IPS-15b (cell line): ENCODE data around the gene U2AF1L4.
A peak's percentile ranks its signal among the peaks of the same experiment; 100 is the strongest.

Experiments
- H3K27me3 ChIP-seq: one replicate; pipeline ENCODE4 v1.6.1; 2013; ENCODE audit warnings: low read length; ENCODE audit not compliant: control insufficient read depth, insufficient read depth
- H3K36me3 ChIP-seq: one replicate; pipeline ENCODE4 v1.6.1; 2013; ENCODE audit warnings: low read length; ENCODE audit not compliant: control insufficient read depth, insufficient read depth
- H3K4me1 ChIP-seq: one replicate; pipeline ENCODE4 v1.6.1; 2013; ENCODE audit warnings: mild to moderate bottlenecking, low read length; ENCODE audit not compliant: control insufficient read depth, insufficient read depth
- H3K4me3 ChIP-seq: one replicate; pipeline ENCODE4 v1.5.1; 2013; ENCODE audit warnings: low read depth, low read length
- H3K9ac ChIP-seq: one replicate; pipeline ENCODE4 v1.6.1; 2013; ENCODE audit warnings: low read depth, mild to moderate bottlenecking, low read length
- H3K9me3 ChIP-seq: one replicate; pipeline ENCODE4 v1.6.1; 2013; ENCODE audit warnings: mild to moderate bottlenecking, low read length; ENCODE audit not compliant: control insufficient read depth, insufficient read depth

U2AF1L4 gene

DNA sequence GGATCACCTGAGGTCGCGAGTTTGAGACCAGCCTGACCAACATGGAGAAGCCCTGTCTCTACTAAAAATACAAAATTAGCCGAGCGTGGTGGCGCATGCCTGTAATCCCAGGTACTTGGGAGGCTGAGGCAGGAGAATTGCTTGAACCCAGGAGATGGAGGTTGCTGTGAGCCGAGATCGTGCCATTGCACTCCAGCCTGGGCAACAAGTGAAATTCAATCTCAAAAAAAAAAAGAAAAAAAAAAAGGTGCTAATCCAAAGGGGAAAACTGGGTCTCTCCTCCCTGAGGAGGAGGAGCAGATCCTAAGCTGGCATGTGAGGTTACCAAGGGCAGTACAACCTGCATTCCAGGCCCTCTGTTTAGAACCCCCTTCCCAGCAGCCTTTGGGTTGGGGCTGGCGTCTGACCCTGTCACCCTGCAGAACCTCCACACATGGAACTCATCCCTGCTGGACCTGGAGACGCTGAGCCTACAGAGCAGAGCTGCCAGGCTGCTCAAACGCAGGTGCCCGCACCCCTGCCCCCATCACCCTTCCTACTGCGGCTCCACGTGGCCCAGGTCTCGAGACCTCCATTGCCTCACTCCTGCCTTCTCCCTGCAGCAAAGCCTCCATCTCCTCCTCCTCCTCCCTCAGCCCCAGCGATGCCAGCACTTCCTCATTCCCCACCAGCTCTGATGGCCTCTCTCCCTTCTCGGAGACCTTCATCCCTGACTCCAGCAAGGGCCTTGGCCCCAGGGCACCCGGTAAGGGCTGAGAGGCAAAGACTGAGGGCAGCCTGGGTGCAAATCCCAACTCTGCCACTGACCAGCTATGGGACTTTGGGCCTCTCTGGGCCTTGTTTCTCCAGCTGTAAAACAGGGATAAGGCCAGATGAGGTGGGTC is 19.5 kb upstream of the U2AF1L4 start:
- Histone ChIP-seq H3K4me1 (no peaks in the 10 kb centered on the region), H3K4me3 (no peak overlapping the region), H3K27me3 (no peaks in the 10 kb centered on the region), H3K36me3 (peaks cover 9% of the 10 kb centered on the region), H3K9ac (no peak overlapping the region), H3K9me3 (no peaks in the 10 kb centered on the region)

GRCh38 chr19:35760711-35761349 is 15.6 kb upstream of the U2AF1L4 start:
- H3K36me3 ChIP-seq: peaks cover 10% of the 10 kb centered on the region
- H3K9me3 ChIP-seq: no peaks in the 10 kb centered on the region
- peaks cover 2% of the 10 kb centered on the region for H3K4me1 ChIP-seq
- no peak overlapping the region for H3K9ac ChIP-seq
- H3K4me3 ChIP-seq: no peak overlapping the region
- peaks cover 9% of the 10 kb centered on the region for H3K27me3 ChIP-seq

DNA sequence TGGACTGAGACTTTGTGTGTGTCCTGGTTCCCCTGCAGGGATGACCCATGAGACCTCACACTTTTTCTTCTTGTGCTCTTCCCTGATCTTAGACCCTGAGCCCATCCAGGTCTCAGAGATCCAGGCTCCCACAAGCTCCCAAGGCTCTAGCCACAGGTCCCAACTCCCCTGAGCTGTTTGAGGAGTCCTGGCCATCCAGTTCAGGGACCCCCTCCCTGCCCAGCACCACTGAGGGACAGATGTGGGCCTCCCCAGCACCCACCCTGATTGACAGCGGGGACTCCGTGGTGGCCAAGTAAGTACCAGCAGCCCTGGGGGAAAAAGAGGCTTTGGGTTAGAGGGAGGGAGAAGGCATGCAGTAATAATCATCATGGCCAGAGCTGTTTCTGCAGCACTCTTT is 14.5 kb upstream of the U2AF1L4 start:
- H3K9ac ChIP-seq: no peak overlapping the region
- H3K9me3 ChIP-seq: no peaks in the 10 kb centered on the region
- peaks cover 10% of the 10 kb centered on the region for H3K36me3 ChIP-seq
- peaks cover 2% of the 10 kb centered on the region for H3K4me1 ChIP-seq
- H3K4me3 ChIP-seq: no peak overlapping the region
- peaks cover 13% of the 10 kb centered on the region for H3K27me3 ChIP-seq

DNA sequence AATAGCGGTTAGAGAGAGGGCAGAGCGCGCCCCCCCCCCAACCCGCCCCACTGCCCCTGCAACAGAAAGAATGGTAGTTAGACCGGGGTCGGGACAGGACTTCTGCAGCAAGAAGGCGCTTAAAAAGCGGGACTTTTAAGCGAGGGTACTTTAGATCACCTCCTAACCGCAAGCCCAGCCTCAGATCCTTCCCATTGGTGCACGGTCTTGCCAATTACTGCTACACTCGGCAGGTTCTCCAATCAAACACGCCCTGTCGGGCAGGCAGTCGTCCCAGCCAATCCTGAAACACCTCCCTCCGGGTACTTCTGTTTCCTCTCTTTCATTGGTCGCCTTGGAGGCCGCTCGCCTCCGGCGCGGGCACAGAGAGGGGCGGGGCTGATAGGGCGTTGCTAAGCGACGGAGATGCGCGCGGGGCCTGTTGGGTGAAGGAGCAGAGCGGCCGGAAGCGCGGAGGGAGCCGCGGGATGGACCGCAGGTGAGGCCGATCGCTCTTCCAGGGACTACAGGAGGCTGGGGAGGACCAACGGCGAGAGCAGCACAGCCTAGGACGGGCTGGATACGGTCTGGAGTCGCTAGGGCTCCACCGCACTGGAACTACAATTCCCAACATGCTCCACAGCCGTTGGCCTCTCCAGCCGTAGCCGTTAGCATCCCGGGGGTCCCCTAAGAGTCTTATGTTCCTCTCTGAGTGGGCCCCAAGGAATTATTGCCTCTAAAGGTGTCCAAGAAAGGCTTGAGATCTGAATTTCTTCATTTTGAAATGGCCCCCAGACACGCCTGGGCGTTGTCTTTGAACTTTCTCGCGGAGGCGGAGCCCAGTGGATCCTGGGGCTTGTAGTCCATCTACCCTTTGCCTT is 12.8 kb upstream of the U2AF1L4 start, which contains the start of gene PROSER3:
Gene PROSER3, plus strand, starts transcription at position 428 of the 860 bp plus-strand sequence. Its CDS starts 40 bp downstream, at position 468.
- Histone ChIP-seq H3K9me3 (no peaks in the 10 kb centered on the region), H3K4me1 (peaks cover 2% of the 10 kb centered on the region), H3K4me3 (peak within 1 kb of the TSS; percentile 100), H3K27me3 (peaks cover 13% of the 10 kb centered on the region), H3K9ac (peak within 1 kb of the TSS; percentile 90), H3K36me3 (peaks cover 10% of the 10 kb centered on the region)

DNA sequence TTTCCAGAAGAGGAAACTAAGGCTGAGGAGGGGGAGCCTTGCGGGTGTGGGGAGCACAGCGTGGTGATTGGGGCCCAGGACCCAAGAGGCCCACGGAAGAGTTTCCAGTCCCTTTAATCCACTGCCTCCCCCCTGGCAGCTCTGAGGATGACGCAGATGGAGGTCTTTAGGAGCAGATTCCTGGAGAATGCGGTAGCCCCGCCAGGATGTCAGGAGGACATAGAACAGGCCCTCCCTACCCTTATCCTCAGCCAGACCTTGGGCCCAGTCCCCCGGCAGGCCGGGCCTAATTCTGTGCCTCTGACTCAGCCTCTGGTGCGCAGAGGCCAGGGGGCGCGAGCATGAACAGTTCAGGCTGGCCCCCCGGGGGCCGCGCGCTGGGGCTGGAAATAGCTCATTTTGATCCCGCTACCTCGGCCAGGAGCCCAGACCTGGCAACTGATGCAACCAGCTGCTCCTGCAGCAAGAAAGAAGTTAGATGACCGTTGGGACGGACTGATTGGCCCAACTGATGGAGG is 12.1 kb upstream of the U2AF1L4 start:
- Histone ChIP-seq H3K4me1 (peaks cover 2% of the 10 kb centered on the region), H3K9me3 (no peaks in the 10 kb centered on the region), H3K36me3 (peaks cover 13% of the 10 kb centered on the region), H3K27me3 (peaks cover 13% of the 10 kb centered on the region), H3K9ac (no peak overlapping the region), H3K4me3 (peak overlapping the region; percentile 73)

- Histone ChIP-seq H3K9me3 (no peaks in the 10 kb centered on the region), H3K4me3 (peak within 1 kb of the TSS; percentile 73), H3K4me1 (peaks cover 2% of the 10 kb centered on the region), H3K9ac (peak within 1 kb of the TSS; percentile 37), H3K27me3 (peaks cover 13% of the 10 kb centered on the region), H3K36me3 (peaks cover 8% of the 10 kb centered on the region)
These were observed 11.4 kb upstream of the U2AF1L4 start, which contains the start of gene HSPB6 for GRCh38 chr19:35756377-35757230. TSS of gene HSPB6 (minus strand) at chr19:35757029. CDS start at chr19:35757008, 21 bp downstream.

- peak overlapping the region; percentile 37 for H3K9ac ChIP-seq
- H3K4me1 ChIP-seq: peaks cover 2% of the 10 kb centered on the region
- no peaks in the 10 kb centered on the region for H3K9me3 ChIP-seq
- peak overlapping the region; percentile 73 for H3K4me3 ChIP-seq
- H3K27me3 ChIP-seq: peaks cover 13% of the 10 kb centered on the region
- peaks cover 8% of the 10 kb centered on the region for H3K36me3 ChIP-seq
These were observed 10.5 kb upstream of the U2AF1L4 start for GRCh38 chr19:35755550-35756376.

DNA sequence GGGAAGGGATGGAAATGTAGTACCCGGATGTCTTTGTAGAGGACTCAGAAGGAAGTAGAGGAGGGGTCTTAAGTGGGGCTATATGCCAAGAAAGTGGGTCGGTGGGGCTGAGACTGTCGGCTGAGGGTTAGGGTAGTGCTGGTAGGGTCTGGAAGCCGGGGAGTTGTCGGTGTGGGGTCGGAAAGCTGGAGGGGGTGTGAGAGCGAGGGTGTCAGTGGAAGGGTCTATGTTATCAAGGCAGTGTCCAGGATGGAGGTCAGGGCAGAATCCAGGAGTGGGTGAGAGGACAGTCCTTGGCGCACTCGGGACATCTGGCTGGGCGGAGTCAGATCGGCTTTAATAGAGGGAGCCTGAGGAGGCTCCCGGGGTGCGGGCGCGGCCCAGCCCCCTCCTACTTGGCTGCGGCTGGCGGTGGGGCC is 9.9 kb upstream of the U2AF1L4 start:
- peak overlapping the region; percentile 73 for H3K4me3 ChIP-seq
- H3K9me3 ChIP-seq: no peaks in the 10 kb centered on the region
- H3K9ac ChIP-seq: no peak overlapping the region
- H3K4me1 ChIP-seq: peaks cover 2% of the 10 kb centered on the region
- peaks cover 13% of the 10 kb centered on the region for H3K27me3 ChIP-seq
- H3K36me3 ChIP-seq: peaks cover 8% of the 10 kb centered on the region

- peaks cover 3% of the 10 kb centered on the region for H3K36me3 ChIP-seq
- H3K4me1 ChIP-seq: peaks cover 2% of the 10 kb centered on the region
- peaks cover 13% of the 10 kb centered on the region for H3K27me3 ChIP-seq
- no peaks in the 10 kb centered on the region for H3K9me3 ChIP-seq
- no peak overlapping the region for H3K9ac ChIP-seq
- no peak overlapping the region for H3K4me3 ChIP-seq
These were observed 9.3 kb upstream of the U2AF1L4 start for GRCh38 chr19:35754370-35755130.
